HFF-Myc (cell line): Measurements from ENCODE around the gene PLCB3.
A peak's percentile ranks its signal among the peaks of the same experiment; 100 is the strongest.

Experiments
- DNase-seq: peaks from one replicate; pipeline ENCODE4 v3.0.0-alpha.2; 2011; ENCODE audit warnings: low read depth; ENCODE audit errors: extremely low read depth
- H3K4me3 ChIP-seq: replicated peaks from 2 replicates; pipeline ENCODE4 v1.5.1; 2011; ENCODE audit warnings: low read depth, mild to moderate bottlenecking, control low read depth, low read length
- CTCF ChIP-seq: IDR thresholded peaks from 2 replicates; pipeline ENCODE4 v1.5.1; 2012; ENCODE audit warnings: mild to moderate bottlenecking, low read depth, low read length, control low read depth; ENCODE audit errors: missing control alignments

The PLCB3 gene

GRCh38 chr11:64222651-64223000, 28.7 kb upstream of the PLCB3 start:
- TF ChIP-seq CTCF, result no peak
- no peak overlapping the region for H3K4me3 ChIP-seq
- DNase-seq, result no peak

- no peak for TF ChIP-seq CTCF
- no peak overlapping the region for H3K4me3 ChIP-seq
Observed at GRCh38 chr11:64223001-64223651, 28.2 kb upstream of the PLCB3 start.

GRCh38 chr11:64224151-64224890, 27.0 kb upstream of the PLCB3 start:
- no peak for TF ChIP-seq CTCF
- H3K4me3 ChIP-seq, result no peak overlapping the region
- no peak for DNase-seq

More at GRCh38 chr11:64223001-64223651, 28.2 kb upstream of the PLCB3 start:
- no peak for DNase-seq

GRCh38 chr11:64224891-64225607, 26.3 kb upstream of the PLCB3 start:
- peak; percentile 1 for TF ChIP-seq CTCF
- DNase-seq, result no peak
- H3K4me3 ChIP-seq, result peak overlapping the region; percentile 84

GRCh38 chr11:64225608-64226506, 25.5 kb upstream of the PLCB3 start, which contains the start of the genes NUDT22 and TRPT1:
Gene NUDT22 (plus strand): TSS chr11:64226274. CDS start chr11:64226653, 379 bp downstream.
Gene TRPT1 (minus strand): TSS chr11:64226186. CDS start chr11:64225860, 326 bp downstream.
- no peak for DNase-seq
- peak within 1 kb of the TSS; percentile 84 for H3K4me3 ChIP-seq
- no peak for TF ChIP-seq CTCF

GRCh38 chr11:64226507-64227051, 24.8 kb upstream of the PLCB3 start:
- DNase-seq, result no peak
- H3K4me3 ChIP-seq, result peak overlapping the region; percentile 84
- no peak for TF ChIP-seq CTCF
